DOHH2 (cell line): Measurements from ENCODE around the gene TBC1D4.

ENCODE experiments used
- H3F3A ChIP-seq: fragments of 200-600 bp; sonication (generic), shearing (Covaris generic); 2 replicates; pipeline ENCODE4 v1.6.0; 2016; ENCODE audit warnings: antibody characterized with exemption, mild to moderate bottlenecking; ENCODE audit not compliant: control insufficient read depth, insufficient read depth
- H3K27ac ChIP-seq: fragments of 200-600 bp; sonication (generic); 2 replicates; pipeline ENCODE4 v1.5.1; 2014; ENCODE audit warnings: low read depth, mild to moderate bottlenecking, low read length, moderate library complexity
- H3K27me3 ChIP-seq: fragments of 200-600 bp; sonication (generic); 2 replicates; pipeline ENCODE4 v1.6.1; 2014; ENCODE audit warnings: mild to moderate bottlenecking, low read length, mixed read lengths; ENCODE audit not compliant: control insufficient read depth
- H3K36me3 ChIP-seq: fragments of 200-600 bp; sonication (generic); 2 replicates; pipeline ENCODE4 v1.6.1; 2014; ENCODE audit warnings: mild to moderate bottlenecking, low read length, moderate library complexity, mixed read lengths; ENCODE audit not compliant: control insufficient read depth
- H3K4me1 ChIP-seq: fragments of 200-600 bp; sonication (generic); 2 replicates; pipeline ENCODE4 v1.6.1; 2014; ENCODE audit warnings: mild to moderate bottlenecking, low read length, mixed read lengths; ENCODE audit not compliant: control insufficient read depth
- H3K4me2 ChIP-seq: fragments of 200-600 bp; sonication (generic); 2 replicates; pipeline ENCODE4 v1.6.0; 2014; ENCODE audit warnings: mild to moderate bottlenecking, low read length, moderate library complexity
- H3K4me3 ChIP-seq: fragments of 200-600 bp; sonication (generic); 2 replicates; pipeline ENCODE4 v1.5.1; 2014; ENCODE audit warnings: mild to moderate bottlenecking, low read length, mixed read lengths
- H3K79me2 ChIP-seq: fragments of 200-600 bp; sonication (generic); 2 replicates; pipeline ENCODE4 v1.6.1; 2014; ENCODE audit warnings: mild to moderate bottlenecking, low read length, mixed read lengths; ENCODE audit not compliant: control insufficient read depth
- H3K9me2 ChIP-seq: fragments of 200-600 bp; sonication (generic); replicated peaks from 2 replicates; pipeline ENCODE4 v1.6.1; 2014; ENCODE audit warnings: mild to moderate bottlenecking, low read length, mixed read lengths; ENCODE audit not compliant: control insufficient read depth
- H3K9me3 ChIP-seq: fragments of 200-600 bp; sonication (generic); 2 replicates; pipeline ENCODE4 v1.6.1; 2014; ENCODE audit warnings: antibody characterized with exemption, low read length, mixed read lengths; ENCODE audit not compliant: control insufficient read depth, insufficient read depth
- H4K20me1 ChIP-seq: fragments of 200-600 bp; sonication (generic); 2 replicates; pipeline ENCODE4 v1.6.0; 2014; ENCODE audit warnings: low read depth, mild to moderate bottlenecking, antibody characterized with exemption, low read length, moderate library complexity; ENCODE audit not compliant: control insufficient read depth, insufficient read depth
- EZH2phosphoT487 ChIP-seq: fragments of 200-600 bp; sonication (generic); IDR thresholded peaks from 2 replicates; pipeline ENCODE4 v1.6.1; 2017; ENCODE audit warnings: borderline replicate concordance, mild to moderate bottlenecking, antibody characterized with exemption, low read length, moderate library complexity, mixed read lengths
- TF ChIP-seq, protein P1 (sequence below): fragments of 200-600 bp; sonication (generic); IDR thresholded peaks from one replicate; pipeline ENCODE4 v1.5.1; 2014; ENCODE audit warnings: antibody characterized with exemption, mild to moderate bottlenecking, low read depth, low read length; ENCODE audit not compliant: poor library complexity, severe bottlenecking

The TBC1D4 gene

GRCh38 chr13:75405976-75406703 is 75.8 kb downstream of the TBC1D4 start:
- Histone ChIP-seq H3K4me1 (peaks cover 81% of the 10 kb centered on the region), H3F3A (peaks cover 56% of the 10 kb centered on the region), H3K27ac (peak overlapping the region; percentile 97), H3K4me3 (peak overlapping the region; percentile 70), H3K9me2 (no peaks in the 10 kb centered on the region), H3K9me3 (no peaks in the 10 kb centered on the region), H3K36me3 (peaks cover 14% of the 10 kb centered on the region), H3K27me3 (no peaks in the 10 kb centered on the region), H3K4me2 (peak overlapping the region; percentile 81), H4K20me1 (no peaks in the 10 kb centered on the region), H3K79me2 (peaks cover 93% of the 10 kb centered on the region)
- TF ChIP-seq, protein P1, sequence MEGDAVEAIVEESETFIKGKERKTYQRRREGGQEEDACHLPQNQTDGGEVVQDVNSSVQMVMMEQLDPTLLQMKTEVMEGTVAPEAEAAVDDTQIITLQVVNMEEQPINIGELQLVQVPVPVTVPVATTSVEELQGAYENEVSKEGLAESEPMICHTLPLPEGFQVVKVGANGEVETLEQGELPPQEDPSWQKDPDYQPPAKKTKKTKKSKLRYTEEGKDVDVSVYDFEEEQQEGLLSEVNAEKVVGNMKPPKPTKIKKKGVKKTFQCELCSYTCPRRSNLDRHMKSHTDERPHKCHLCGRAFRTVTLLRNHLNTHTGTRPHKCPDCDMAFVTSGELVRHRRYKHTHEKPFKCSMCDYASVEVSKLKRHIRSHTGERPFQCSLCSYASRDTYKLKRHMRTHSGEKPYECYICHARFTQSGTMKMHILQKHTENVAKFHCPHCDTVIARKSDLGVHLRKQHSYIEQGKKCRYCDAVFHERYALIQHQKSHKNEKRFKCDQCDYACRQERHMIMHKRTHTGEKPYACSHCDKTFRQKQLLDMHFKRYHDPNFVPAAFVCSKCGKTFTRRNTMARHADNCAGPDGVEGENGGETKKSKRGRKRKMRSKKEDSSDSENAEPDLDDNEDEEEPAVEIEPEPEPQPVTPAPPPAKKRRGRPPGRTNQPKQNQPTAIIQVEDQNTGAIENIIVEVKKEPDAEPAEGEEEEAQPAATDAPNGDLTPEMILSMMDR, result no peak
- no peak for TF ChIP-seq EZH2phosphoT487

DNA sequence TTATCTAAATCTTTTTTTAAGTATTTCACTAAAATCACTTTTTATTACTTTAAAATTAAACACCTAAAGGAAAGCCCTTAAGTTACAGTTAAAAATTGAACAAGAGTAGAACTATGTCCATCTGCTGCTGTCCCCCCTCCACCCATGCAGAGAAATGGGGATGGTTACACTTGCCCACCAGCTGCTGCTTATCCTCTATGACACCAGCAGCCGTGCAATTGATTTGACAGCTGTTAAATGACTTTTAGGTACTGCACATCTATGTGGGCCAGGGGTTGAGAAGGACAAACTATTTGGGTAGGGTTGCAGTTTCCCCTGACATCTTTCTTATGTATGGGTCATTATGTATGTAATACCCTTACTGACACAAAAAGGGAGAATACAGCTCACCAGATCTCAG is 77.2 kb downstream of the TBC1D4 start:
- no peaks in the 10 kb centered on the region for H3K27me3 ChIP-seq
- H3K79me2 ChIP-seq, result peaks cover 100% of the 10 kb centered on the region
- peaks cover 91% of the 10 kb centered on the region for H3K4me1 ChIP-seq
- peaks cover 54% of the 10 kb centered on the region for H3F3A ChIP-seq
- peaks cover 2% of the 10 kb centered on the region; the same call in 1 of the 2 replicates for H3K9me3 ChIP-seq
- H3K36me3 ChIP-seq, result peaks cover 16% of the 10 kb centered on the region
- no peaks in the 10 kb centered on the region for H4K20me1 ChIP-seq
- peak overlapping the region; percentile 70 for H3K4me3 ChIP-seq
- H3K9me2 ChIP-seq, result no peaks in the 10 kb centered on the region
- no peak for TF ChIP-seq EZH2phosphoT487
- TF ChIP-seq, protein P1, result no peak
- peak overlapping the region; percentile 97 for H3K27ac ChIP-seq
- H3K4me2 ChIP-seq, result peak overlapping the region; percentile 81

DNA sequence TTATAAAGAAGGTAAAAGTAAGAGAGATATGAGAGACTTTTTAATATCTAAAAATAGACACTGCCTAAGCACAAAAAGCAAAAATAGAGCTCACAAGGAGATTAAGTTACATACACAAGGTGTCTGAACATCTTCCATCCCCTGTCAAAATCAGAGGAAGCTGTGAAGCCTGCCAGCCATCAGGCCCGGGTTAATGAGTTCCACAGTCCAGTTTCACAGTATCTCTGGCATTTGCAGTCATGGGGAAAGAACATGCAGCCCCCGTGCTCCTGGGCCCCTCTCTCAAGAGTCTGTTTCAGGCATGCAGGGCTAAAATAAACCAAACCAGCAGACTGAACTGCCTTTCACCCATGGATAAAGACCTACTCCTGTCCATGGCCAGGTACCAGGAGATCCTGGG is 79.2 kb downstream of the TBC1D4 start:
- Histone ChIP-seq H4K20me1 (no peaks in the 10 kb centered on the region), H3K9me3 (peaks cover 6% of the 10 kb centered on the region; the same call in 1 of the 2 replicates), H3K27me3 (no peaks in the 10 kb centered on the region), H3K36me3 (peaks cover 27% of the 10 kb centered on the region), H3K27ac (peak overlapping the region; percentile 97), H3K79me2 (peaks cover 100% of the 10 kb centered on the region), H3K4me3 (peak overlapping the region; percentile 66), H3K4me2 (peak overlapping the region; percentile 81), H3F3A (peaks cover 49% of the 10 kb centered on the region), H3K9me2 (no peaks in the 10 kb centered on the region), H3K4me1 (peaks cover 100% of the 10 kb centered on the region)
- no peak for TF ChIP-seq EZH2phosphoT487
- TF ChIP-seq, protein P1, result no peak
